Neural cell (in vitro differentiated cells): ENCODE measurements around the gene MYO1F. TPM values are rescaled to one million over a fixed set of nuclear protein-coding genes. Genes with fewer than 3 reads are reported as not detected.

Source experiments
- H2AFZ ChIP-seq: fragments of 200-600, 300-800 bp; sonication (generic), shearing (Covaris generic); 2 replicates; pipeline ENCODE4 v1.6.0; 2014; ENCODE audit warnings: low read depth, mild to moderate bottlenecking, antibody characterized with exemption, low read length, moderate library complexity
- H3F3A ChIP-seq: fragments of 200-600 bp; shearing (Covaris generic); 2 replicates; pipeline ENCODE4 v1.6.1; 2016; ENCODE audit warnings: mild to moderate bottlenecking, moderate library complexity, mixed read lengths, antibody characterized with exemption, low read length; ENCODE audit not compliant: insufficient read depth, poor library complexity, severe bottlenecking
- H3K27ac ChIP-seq: fragments of 200-600, 300-800 bp; sonication (generic), shearing (Covaris generic); 2 replicates; pipeline ENCODE4 v1.5.1; 2014; ENCODE audit warnings: mild to moderate bottlenecking, low read length, moderate library complexity
- H3K27me3 ChIP-seq: fragments of 300-800, 200-600 bp; sonication (generic), shearing (Covaris generic); 2 replicates; pipeline ENCODE4 v1.6.0; 2014; ENCODE audit warnings: mild to moderate bottlenecking, low read depth, low read length, moderate library complexity; ENCODE audit not compliant: insufficient read depth
- H3K36me3 ChIP-seq: fragments of 300-800, 200-600 bp; sonication (generic), shearing (Covaris generic); 2 replicates; pipeline ENCODE4 v1.5.1; 2014; ENCODE audit warnings: mild to moderate bottlenecking, antibody characterized with exemption, low read length, moderate library complexity; ENCODE audit not compliant: insufficient read depth
- H3K4me2 ChIP-seq: fragments of 300-800, 200-600 bp; sonication (generic), shearing (Covaris generic); 2 replicates; pipeline ENCODE4 v1.6.0; 2014; ENCODE audit warnings: mild to moderate bottlenecking, low read length
- H3K4me3 ChIP-seq: fragments of 300-800, 200-600 bp; sonication (generic), shearing (Covaris generic); 2 replicates; pipeline ENCODE4 v1.5.1; 2014; ENCODE audit warnings: mild to moderate bottlenecking, low read length, moderate library complexity
- H3K79me2 ChIP-seq: fragments of 200-600 bp; shearing (Covaris generic); replicated peaks from 2 replicates; pipeline ENCODE4 v1.6.0; 2014; ENCODE audit warnings: mild to moderate bottlenecking, low read length, moderate library complexity; ENCODE audit not compliant: insufficient read depth
- H3K9ac ChIP-seq: fragments of 300-800, 200-600 bp; sonication (generic), shearing (Covaris generic); 2 replicates; pipeline ENCODE4 v1.6.1; 2016; ENCODE audit warnings: mild to moderate bottlenecking, low read length, mixed read lengths
- H3K9me2 ChIP-seq: fragments of 200-600 bp; shearing (Covaris generic); 2 replicates; pipeline ENCODE4 v1.6.1; 2016; ENCODE audit warnings: mild to moderate bottlenecking, low read length, mixed read lengths; ENCODE audit not compliant: insufficient read depth
- H3K9me3 ChIP-seq: fragments of 200-600, 300-800 bp; sonication (generic), shearing (Covaris generic); 2 replicates; pipeline ENCODE4 v1.6.1; 2016; ENCODE audit warnings: mild to moderate bottlenecking, mixed run types, low read length, moderate library complexity, mixed read lengths
- H4K20me1 ChIP-seq: fragments of 200-600 bp; shearing (Covaris generic); 2 replicates; pipeline ENCODE4 v1.6.1; 2016; ENCODE audit warnings: mild to moderate bottlenecking, mixed run types; ENCODE audit not compliant: insufficient read depth
- EP300 ChIP-seq: fragments of 450-650 bp; conservative IDR thresholded peaks from 2 replicates; pipeline ENCODE4 v1.6.1; 2014; ENCODE audit warnings: antibody characterized with exemption, mild to moderate bottlenecking, moderate library complexity; ENCODE audit not compliant: poor library complexity, severe bottlenecking
- EZH2 ChIP-seq: fragments of 200-600, 300-800 bp; shearing (Covaris generic), sonication (generic); IDR thresholded peaks from 2 replicates; pipeline ENCODE4 v1.6.1; 2014; ENCODE audit warnings: antibody characterized with exemption, low read length, borderline replicate concordance, mild to moderate bottlenecking; ENCODE audit not compliant: insufficient read depth, poor library complexity, severe bottlenecking
- MXI1 ChIP-seq: fragments of 450-650 bp; conservative IDR thresholded peaks from 2 replicates; pipeline ENCODE4 v1.6.1; 2014; ENCODE audit warnings: antibody characterized with exemption, mild to moderate bottlenecking; ENCODE audit not compliant: poor library complexity, severe bottlenecking
- POLR2AphosphoS5 ChIP-seq: IDR thresholded peaks from 2 replicates; pipeline ENCODE4 v1.6.1; 2012
- RAD21 ChIP-seq: fragments of 450-650 bp; conservative IDR thresholded peaks from 2 replicates; pipeline ENCODE4 v1.6.1; 2014; ENCODE audit warnings: antibody characterized with exemption, mild to moderate bottlenecking, moderate library complexity
- SMC3 ChIP-seq: fragments of 450-650 bp; conservative IDR thresholded peaks from 2 replicates; pipeline ENCODE4 v1.6.1; 2014; ENCODE audit warnings: antibody characterized with exemption, mild to moderate bottlenecking, moderate library complexity; ENCODE audit not compliant: poor library complexity
- TAF1 ChIP-seq: IDR thresholded peaks from 2 replicates; pipeline ENCODE4 v1.6.1; 2012; ENCODE audit warnings: low read depth
- polyA plus RNA-seq: library from polyadenylated mRNA; depleted of rRNA; stranded (reverse); fragments of >200 nt; gene quantifications from 2 replicates; pipeline ENCODE4 v1.2.3, GENCODE V29; 2014
- TF ChIP-seq, protein P1 (sequence below): fragments of 450-650 bp; IDR thresholded peaks from 2 replicates; pipeline ENCODE4 v1.5.1; 2014; ENCODE audit warnings: antibody characterized with exemption, mild to moderate bottlenecking, moderate library complexity; ENCODE audit not compliant: poor library complexity, severe bottlenecking
- TF ChIP-seq, protein P2 (sequence below): IDR thresholded peaks from 2 replicates; pipeline ENCODE4 v1.6.1; 2012; ENCODE audit warnings: borderline replicate concordance

The MYO1F gene
- polyA plus RNA-seq, 1 donor from 2014 or later = 0.40 TPM

DNA sequence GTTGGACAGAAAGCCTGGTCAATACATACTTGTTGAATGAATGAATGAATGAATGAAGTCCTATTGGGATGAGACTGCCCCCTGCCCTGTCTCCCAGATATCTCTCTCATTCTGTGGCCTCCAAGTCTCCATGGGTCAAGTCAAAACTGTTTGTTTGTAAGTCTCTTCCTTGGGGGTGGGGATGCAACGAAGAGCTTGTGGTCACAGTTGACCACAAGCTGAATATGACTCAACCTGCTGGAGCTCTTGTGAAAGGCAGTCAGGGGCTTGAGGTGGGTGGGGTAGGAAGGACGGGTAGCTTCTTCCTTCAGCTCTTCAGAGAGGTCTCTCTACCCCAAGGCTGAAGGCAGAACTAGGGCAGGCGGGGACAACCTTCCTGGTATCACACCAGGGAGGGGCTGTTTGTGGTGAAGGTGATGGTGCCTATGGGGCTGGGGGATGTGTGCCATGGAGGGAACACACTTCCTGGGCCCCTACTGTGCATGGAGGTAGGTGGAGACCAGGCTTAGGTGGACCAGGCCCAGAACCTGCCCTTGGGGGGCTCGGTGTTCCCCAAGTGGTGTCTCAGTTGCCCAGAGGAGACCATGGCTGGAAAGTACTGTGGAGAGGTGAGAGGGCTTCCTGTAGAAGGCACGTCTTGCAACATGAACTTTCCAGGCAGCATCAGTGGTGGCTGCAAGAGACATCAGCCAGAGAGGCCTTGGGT lies 8.0 kb downstream of the MYO1F start:
- Histone ChIP-seq H3K9me2 (no peaks in the 10 kb centered on the region), H4K20me1 (no peaks in the 10 kb centered on the region), H3K27ac (no peak overlapping the region), H3K36me3 (no peaks in the 10 kb centered on the region), H3F3A (no peaks in the 10 kb centered on the region), H3K4me2 (no peak overlapping the region), H3K27me3 (no peaks in the 10 kb centered on the region), H2AFZ (no peak overlapping the region), H3K9me3 (no peaks in the 10 kb centered on the region), H3K4me3 (no peak overlapping the region), H3K9ac (no peak overlapping the region), H3K79me2 (no peaks in the 10 kb centered on the region)
- no peak for TF ChIP-seq TAF1
- TF ChIP-seq POLR2AphosphoS5 = no peak
- no peak for TF ChIP-seq RAD21
- no peak for TF ChIP-seq SMC3
- TF ChIP-seq EZH2 = no peak
- no peak for TF ChIP-seq MXI1

DNA sequence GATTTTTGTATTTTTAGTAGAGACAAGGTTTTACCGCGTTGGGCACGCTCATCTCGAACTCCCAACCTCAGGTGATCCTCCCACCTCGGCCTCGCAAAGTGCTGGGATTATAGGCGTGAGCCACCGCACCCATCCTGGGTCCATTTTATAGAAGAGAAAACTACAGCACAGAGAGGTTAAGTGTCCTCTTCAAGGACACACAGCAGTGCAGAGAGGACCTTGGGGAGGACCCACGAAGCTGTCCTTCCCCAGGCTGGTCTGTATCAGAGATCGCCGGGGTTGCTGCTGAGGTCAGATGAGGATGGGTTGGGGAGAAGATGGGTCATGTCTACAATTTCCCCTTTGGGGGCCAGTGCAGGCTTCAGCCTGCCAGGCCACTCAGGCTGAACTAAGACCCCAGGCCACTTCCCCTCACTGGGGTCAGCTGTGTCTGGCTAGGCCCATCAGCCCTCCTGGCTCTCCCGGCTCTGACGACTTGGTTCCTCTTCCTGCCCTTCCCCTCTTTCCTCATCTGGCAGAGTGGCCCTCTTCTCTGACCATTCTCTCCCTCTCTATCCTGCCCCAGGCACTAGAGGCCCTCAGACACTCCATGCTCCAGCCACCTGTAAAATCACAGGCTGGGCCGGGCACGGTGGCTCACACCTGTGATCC lies 9.6 kb downstream of the MYO1F start:
- H3K9ac ChIP-seq = no peak overlapping the region
- H4K20me1 ChIP-seq = no peaks in the 10 kb centered on the region
- H3K36me3 ChIP-seq = no peaks in the 10 kb centered on the region
- H3K9me3 ChIP-seq = no peaks in the 10 kb centered on the region
- no peaks in the 10 kb centered on the region for H3K9me2 ChIP-seq
- no peaks in the 10 kb centered on the region for H3K79me2 ChIP-seq
- no peak overlapping the region for H3K4me3 ChIP-seq
- no peak overlapping the region for H3K4me2 ChIP-seq
- no peak overlapping the region for H2AFZ ChIP-seq
- no peak overlapping the region for H3K27ac ChIP-seq
- no peaks in the 10 kb centered on the region for H3F3A ChIP-seq
- TF ChIP-seq TAF1 (no peak), RAD21 (no peak), POLR2AphosphoS5 (no peak), EZH2 (no peak), SMC3 (no peak), EP300 (no peak), MXI1 (no peak)
- TF ChIP-seq, protein P1, sequence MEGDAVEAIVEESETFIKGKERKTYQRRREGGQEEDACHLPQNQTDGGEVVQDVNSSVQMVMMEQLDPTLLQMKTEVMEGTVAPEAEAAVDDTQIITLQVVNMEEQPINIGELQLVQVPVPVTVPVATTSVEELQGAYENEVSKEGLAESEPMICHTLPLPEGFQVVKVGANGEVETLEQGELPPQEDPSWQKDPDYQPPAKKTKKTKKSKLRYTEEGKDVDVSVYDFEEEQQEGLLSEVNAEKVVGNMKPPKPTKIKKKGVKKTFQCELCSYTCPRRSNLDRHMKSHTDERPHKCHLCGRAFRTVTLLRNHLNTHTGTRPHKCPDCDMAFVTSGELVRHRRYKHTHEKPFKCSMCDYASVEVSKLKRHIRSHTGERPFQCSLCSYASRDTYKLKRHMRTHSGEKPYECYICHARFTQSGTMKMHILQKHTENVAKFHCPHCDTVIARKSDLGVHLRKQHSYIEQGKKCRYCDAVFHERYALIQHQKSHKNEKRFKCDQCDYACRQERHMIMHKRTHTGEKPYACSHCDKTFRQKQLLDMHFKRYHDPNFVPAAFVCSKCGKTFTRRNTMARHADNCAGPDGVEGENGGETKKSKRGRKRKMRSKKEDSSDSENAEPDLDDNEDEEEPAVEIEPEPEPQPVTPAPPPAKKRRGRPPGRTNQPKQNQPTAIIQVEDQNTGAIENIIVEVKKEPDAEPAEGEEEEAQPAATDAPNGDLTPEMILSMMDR = no peak
- TF ChIP-seq, protein P2, sequence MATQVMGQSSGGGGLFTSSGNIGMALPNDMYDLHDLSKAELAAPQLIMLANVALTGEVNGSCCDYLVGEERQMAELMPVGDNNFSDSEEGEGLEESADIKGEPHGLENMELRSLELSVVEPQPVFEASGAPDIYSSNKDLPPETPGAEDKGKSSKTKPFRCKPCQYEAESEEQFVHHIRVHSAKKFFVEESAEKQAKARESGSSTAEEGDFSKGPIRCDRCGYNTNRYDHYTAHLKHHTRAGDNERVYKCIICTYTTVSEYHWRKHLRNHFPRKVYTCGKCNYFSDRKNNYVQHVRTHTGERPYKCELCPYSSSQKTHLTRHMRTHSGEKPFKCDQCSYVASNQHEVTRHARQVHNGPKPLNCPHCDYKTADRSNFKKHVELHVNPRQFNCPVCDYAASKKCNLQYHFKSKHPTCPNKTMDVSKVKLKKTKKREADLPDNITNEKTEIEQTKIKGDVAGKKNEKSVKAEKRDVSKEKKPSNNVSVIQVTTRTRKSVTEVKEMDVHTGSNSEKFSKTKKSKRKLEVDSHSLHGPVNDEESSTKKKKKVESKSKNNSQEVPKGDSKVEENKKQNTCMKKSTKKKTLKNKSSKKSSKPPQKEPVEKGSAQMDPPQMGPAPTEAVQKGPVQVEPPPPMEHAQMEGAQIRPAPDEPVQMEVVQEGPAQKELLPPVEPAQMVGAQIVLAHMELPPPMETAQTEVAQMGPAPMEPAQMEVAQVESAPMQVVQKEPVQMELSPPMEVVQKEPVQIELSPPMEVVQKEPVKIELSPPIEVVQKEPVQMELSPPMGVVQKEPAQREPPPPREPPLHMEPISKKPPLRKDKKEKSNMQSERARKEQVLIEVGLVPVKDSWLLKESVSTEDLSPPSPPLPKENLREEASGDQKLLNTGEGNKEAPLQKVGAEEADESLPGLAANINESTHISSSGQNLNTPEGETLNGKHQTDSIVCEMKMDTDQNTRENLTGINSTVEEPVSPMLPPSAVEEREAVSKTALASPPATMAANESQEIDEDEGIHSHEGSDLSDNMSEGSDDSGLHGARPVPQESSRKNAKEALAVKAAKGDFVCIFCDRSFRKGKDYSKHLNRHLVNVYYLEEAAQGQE = no peak
- no peaks in the 10 kb centered on the region for H3K27me3 ChIP-seq
